Measurements from ENCODE around the gene TBC1D22A.

- TF ChIP-seq CTCF (IDR thresholded peaks at IDR 0.05 in 4 of 5, conservative IDR thresholded peaks at IDR 0.05 in 1 of 5), result no peak
- TF ChIP-seq POLR2A (IDR thresholded peaks at IDR 0.05), result no peak
Measured at GRCh38 chr22:46891382-46891951, 129.0 kb downstream of the TBC1D22A start.

Measured in gastrocnemius medialis (tissue), 4 donors.